ENCODE results near the gene ADAM12.

GRCh38 chr10:126380352-126381076 is 7.8 kb downstream of the ADAM12 start:
- TF ChIP-seq POLR2AphosphoS5 (IDR thresholded peaks at IDR 0.05) = no peak
- TF ChIP-seq, protein P1, sequence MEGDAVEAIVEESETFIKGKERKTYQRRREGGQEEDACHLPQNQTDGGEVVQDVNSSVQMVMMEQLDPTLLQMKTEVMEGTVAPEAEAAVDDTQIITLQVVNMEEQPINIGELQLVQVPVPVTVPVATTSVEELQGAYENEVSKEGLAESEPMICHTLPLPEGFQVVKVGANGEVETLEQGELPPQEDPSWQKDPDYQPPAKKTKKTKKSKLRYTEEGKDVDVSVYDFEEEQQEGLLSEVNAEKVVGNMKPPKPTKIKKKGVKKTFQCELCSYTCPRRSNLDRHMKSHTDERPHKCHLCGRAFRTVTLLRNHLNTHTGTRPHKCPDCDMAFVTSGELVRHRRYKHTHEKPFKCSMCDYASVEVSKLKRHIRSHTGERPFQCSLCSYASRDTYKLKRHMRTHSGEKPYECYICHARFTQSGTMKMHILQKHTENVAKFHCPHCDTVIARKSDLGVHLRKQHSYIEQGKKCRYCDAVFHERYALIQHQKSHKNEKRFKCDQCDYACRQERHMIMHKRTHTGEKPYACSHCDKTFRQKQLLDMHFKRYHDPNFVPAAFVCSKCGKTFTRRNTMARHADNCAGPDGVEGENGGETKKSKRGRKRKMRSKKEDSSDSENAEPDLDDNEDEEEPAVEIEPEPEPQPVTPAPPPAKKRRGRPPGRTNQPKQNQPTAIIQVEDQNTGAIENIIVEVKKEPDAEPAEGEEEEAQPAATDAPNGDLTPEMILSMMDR (IDR thresholded peaks at IDR 0.05; ENCODE audit: poor library complexity, severe bottlenecking) = no peak
- TF ChIP-seq TAF1 (IDR thresholded peaks at IDR 0.05; ENCODE audit: low read depth) = no peak
- TF ChIP-seq MXI1 (conservative IDR thresholded peaks at IDR 0.05; ENCODE audit: poor library complexity, severe bottlenecking) = no peak
- TF ChIP-seq RAD21 (conservative IDR thresholded peaks at IDR 0.05) = no peak
